ENCODE measurements around the gene RHEB.
"Not testable (repeated sequence)": the region's sequence is repeated elsewhere in the genome, so short reads cannot be mapped to it uniquely, and the experiment has no call there.

Gene RHEB

GRCh38 chr7:151524845-151525244 is 5.2 kb upstream of the RHEB start:
- no peak for DNase-seq

GRCh38 chr7:151524331-151524730 is 4.6 kb upstream of the RHEB start:
- no peak for DNase-seq

- peak; percentile 38 for DNase-seq
Observed at GRCh38 chr7:151520419-151521261, 945 bp upstream of the RHEB start.

- DNase-seq: not testable (repeated sequence)
Observed at GRCh38 chr7:151518947-151519764, 539 bp downstream of the RHEB start.

GRCh38 chr7:151518105-151518946 is 1.4 kb downstream of the RHEB start:
- DNase-seq: peak; percentile 18

GRCh38 chr7:151517601-151518104 is 2.0 kb downstream of the RHEB start:
- DNase-seq: no peak

- no peak for DNase-seq
Observed at GRCh38 chr7:151515276-151515565, 4.5 kb downstream of the RHEB start.

GRCh38 chr7:151514461-151515275 is 5.0 kb downstream of the RHEB start:
- DNase-seq: no peak

GRCh38 chr7:151513133-151513532 is 6.6 kb downstream of the RHEB start:
- no peak for DNase-seq

- no peak for DNase-seq
Observed at GRCh38 chr7:151512353-151512752, 7.3 kb downstream of the RHEB start.

GRCh38 chr7:151511946-151512345 is 7.7 kb downstream of the RHEB start:
- DNase-seq: no peak

- no peak for DNase-seq
Observed at GRCh38 chr7:151511270-151511669, 8.4 kb downstream of the RHEB start.

GRCh38 chr7:151509670-151510333 is 9.9 kb downstream of the RHEB start:
- no peak for DNase-seq

- no peak for DNase-seq
Observed at GRCh38 chr7:151508991-151509390, 10.7 kb downstream of the RHEB start.

- DNase-seq: no peak
Observed at GRCh38 chr7:151507806-151508205, 11.9 kb downstream of the RHEB start.

GRCh38 chr7:151506901-151507382 is 12.8 kb downstream of the RHEB start:
- no peak for DNase-seq

GRCh38 chr7:151505836-151506468 is 13.7 kb downstream of the RHEB start:
- no peak for DNase-seq

- DNase-seq: no peak
Observed at GRCh38 chr7:151505433-151505832, 14.3 kb downstream of the RHEB start.

- no peak for DNase-seq
Observed at GRCh38 chr7:151504715-151505326, 14.9 kb downstream of the RHEB start.

- no peak for DNase-seq
Observed at GRCh38 chr7:151503902-151504714, 15.6 kb downstream of the RHEB start.
